GM18951 (cell line): Measurements from ENCODE around the gene NOXO1.
"Not testable (repeated sequence)": the region's sequence is repeated elsewhere in the genome, so short reads cannot be mapped to it uniquely, and the experiment has no call there.

Experiments used
- POLR2A ChIP-seq: IDR thresholded peaks from 4 replicates; pipeline ENCODE4 v1.6.1; 2011; ENCODE audit warnings: mild to moderate bottlenecking; ENCODE audit not compliant: insufficient read length, insufficient read depth; ENCODE audit errors: extremely low read depth
- in situ Hi-C: fragments of 300-500 bp; cut with MboI; formaldehyde crosslinking; loops from one replicate; pipeline ENCODE4 v1.12.0; 2022; ENCODE audit warnings: low sequenced_read_pairs, mixed read lengths, inconsistent platforms; ENCODE audit not compliant: unreplicated experiment

NOXO1 gene

DNA sequence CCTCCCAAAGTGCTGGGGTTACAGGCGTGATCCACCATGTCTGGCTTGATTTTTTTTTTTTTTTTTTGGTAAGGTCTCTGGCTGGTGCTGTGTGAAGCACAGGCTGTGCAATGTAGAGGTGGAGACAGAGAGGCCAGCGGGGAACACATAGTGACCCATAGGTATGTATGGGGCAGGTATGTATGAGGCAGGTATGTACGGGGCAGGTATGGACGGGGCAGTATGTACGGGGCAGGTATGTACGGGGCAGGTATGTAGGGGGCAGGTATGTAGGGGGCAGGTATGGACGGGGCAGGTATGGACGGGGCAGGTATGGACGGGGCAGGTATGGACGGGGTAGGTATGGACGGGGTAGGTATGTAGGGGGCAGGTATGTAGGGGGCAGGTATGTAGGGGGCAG lies 31.8 kb downstream of the NOXO1 start:
- TF ChIP-seq POLR2A, result no peak
- in situ Hi-C loops, result no loop called here

DNA sequence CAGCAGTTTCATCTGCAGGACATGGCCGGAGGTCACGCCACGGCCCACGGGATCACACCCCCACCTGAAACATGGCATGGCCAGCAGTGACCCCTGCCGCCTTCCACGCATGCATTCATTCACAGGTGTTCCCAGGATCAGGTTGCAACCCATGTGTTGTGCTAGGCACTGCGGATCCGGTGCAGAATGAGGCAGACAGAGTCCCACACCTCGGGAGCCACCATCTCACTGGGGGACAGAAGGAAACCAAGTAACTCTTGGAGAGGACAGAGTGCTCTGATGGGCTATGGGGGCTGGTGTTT lies 33.9 kb downstream of the NOXO1 start:
- TF ChIP-seq POLR2A, result no peak
- in situ Hi-C loops, result no loop called here

DNA sequence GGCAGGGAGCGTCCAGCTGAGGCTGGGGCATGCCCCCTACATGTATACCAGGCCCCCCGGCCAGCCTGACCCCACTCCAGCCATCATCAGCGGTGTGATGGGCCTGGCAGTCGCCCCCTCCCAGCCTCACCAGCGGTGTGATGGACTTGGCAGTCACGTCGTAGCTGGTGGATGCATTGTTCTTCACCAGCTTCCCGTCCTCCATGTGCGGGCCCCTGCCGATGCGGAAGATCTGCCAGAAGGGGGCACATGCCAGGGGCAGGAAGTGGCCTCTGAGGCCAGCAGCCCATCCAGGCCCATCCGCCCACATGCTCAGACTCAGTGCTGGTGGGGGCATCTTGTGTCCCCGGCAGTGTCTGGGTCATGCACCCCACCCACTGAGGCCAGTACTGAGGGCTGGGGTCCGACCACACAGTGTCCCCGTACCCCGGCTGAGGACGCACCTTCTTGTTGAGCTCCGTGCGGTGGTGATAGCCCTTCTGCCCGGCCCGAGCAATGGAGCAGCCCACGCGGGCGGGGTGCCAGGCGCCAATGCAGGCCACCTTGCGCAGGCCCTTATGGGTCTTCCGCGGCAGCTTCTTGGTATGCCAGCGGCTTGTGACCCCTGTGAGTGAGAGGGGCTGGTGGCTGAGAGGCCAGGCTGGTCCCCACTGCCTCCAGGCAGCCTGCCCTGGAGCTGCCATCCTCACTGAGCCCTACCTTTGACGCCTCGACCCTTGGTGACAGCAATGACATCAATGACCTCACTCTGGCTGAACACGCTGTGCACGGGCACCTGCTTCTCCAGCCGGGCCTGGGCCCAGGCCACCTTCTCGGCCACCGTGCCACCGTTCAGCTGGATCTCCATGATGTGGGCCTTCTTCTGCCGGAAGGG lies 34.5 kb downstream of the NOXO1 start:
- in situ Hi-C loops, result no loop called here
- TF ChIP-seq POLR2A, result no peak

DNA sequence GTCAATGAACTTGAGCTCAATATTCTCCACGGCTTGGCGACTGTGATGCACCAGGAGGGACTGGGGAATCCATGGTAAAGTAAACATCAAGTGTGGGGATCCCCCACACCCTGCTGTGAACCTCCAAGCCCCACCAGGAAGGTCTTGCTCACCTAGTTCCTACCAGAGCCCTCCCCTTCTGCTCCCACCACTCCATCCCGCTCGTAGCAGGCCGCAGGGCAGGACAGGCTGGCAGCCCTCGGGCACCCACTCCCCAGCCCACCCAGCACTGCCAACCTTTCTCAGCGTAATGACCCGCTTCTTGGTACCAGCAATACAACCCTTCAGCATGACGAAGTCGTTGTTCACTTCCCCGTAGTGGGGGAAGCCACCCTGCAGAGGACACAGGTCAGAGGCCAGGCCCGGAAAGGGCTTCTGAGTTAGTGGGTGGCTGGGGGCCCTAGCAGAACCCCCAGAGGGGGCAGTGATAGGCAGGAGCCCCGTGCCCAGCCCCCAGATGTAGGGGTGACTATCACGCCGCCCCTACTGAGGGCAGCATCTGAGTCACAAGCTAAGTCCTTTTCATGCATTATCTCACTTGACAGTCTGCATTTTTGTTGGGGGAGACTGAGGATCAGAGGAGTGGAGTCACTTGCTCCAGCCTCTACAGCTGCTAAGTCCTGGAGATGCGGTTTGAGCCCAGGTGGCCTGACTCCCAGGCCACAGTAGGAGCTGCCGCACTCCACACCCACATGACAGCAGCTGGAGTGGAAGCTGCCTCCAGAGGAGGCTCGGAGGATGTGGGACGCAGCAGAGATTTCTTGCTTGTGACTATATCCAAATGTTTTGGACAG lies 35.5 kb downstream of the NOXO1 start:
- no peak for TF ChIP-seq POLR2A
- in situ Hi-C loops, result no loop called here

DNA sequence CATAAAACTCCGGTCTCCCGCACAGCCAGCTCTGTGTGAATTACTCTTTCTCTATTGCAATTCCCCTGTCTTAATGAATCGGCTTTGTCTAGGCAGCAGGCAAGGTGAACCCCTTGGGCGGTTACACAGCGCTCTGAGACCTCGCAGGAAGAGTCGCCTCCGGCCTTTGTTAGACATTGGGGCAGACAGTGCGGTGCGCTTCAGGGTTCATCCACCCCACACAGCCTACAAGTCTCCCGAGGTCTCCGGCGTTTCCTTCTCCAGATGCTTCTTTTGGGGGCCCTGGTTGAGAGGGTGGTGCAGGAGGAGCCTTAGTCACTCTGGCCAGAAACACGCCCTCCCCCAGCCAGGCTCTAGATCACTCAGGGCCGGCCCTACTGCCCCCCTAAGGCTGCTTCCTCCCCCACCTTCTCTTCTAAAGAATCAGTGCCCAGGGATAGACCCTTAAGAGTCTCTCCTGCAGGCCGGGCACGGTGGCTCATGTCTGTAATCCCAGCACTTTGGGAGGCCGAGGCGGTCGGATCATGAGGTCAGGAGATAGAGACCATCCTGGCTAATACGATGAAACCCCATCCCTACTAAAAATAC lies 36.6 kb downstream of the NOXO1 start:
- in situ Hi-C loops, result no loop called here
- no peak for TF ChIP-seq POLR2A

DNA sequence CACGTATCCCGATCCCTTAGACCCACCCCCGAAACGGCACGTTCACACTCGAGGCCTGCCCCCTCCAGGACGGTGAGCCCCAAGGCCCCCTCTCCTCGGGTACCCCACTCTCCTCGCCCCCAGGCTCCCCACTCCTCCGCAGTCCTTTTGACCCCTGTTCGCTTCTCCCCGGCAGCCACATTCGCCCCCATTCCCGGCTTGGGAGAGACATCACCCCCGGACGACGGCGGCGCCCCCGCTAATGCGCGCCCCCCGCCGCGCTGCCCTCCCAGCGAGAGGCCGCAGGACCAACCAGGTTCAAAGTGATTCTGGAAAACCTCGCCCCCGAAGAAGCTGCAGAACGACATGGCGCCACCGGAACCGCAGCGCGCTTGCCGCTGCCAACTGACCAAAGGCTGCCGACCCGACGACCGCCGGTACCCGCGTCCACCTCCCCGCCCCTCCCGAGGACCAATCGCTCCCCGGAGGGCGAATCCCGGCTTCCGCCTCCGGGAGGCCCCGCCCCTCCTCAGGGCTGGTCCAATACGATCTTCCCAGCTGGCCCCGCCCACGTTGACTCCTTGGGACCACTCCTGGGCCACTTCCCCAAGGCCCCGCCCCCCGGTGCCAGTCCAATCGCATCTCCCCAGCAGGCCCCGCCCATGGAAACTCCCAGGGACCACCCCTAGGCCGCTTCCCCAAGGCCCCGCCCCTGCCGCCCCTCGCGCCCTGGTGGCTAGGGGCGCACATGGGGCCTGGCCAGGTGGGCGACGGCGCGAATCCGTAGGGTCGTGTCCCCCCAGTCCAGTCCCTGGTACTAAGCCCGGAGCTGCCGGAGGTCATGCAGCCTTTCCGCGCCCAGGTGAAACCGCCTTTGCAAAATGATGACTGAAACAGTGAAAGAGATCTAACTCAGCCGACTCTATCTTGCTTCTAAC lies 38.2 kb downstream of the NOXO1 start, which contains the start of gene MSRB1:
MSRB1 (minus strand) TSS at position 390 of the 917 bp plus-strand sequence; CDS start at position 347, 43 bp downstream.
- in situ Hi-C loops, result no loop called here

DNA sequence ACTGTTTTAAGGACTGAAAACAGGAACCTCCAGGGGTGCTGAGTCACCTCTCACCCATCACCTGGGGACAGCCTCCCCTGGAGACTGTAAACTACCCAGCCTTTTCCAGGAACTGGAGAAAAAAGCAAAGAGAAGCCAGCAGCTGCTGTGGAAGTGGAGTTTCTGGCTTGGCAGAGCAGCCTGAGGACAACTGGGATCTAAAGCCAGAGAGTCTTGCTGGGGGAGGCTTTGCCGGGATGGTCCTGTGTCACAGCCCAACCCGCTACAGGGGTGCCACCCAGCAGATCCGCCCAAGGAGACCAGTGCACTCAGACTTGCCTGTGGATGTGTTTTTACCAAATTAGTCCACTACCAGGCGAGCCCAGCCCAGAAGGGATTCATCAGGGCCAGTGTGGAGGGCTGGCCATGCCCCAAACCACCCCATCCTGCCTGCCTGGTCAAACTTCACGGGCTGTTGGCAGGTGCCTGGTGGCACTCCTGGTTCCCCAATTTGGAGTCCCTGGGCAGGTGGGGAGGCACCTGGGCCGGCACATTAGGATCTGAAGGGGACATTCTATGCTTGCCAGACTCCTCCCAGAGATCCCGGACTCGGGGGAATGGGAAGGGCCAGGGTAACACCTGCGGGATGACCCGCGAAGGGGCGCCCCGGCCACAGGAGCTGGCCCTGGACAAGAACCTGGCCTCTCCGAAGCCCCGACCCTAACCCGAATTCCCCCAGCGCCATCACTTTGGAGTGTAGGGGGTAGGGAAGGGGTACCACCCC lies 39.0 kb downstream of the NOXO1 start:
- in situ Hi-C loops, result no loop called here
- TF ChIP-seq POLR2A, result no peak

More for the DNA sequence above, 38.2 kb downstream of the NOXO1 start, which contains the start of gene MSRB1:
- peak; percentile 85 for TF ChIP-seq POLR2A

DNA sequence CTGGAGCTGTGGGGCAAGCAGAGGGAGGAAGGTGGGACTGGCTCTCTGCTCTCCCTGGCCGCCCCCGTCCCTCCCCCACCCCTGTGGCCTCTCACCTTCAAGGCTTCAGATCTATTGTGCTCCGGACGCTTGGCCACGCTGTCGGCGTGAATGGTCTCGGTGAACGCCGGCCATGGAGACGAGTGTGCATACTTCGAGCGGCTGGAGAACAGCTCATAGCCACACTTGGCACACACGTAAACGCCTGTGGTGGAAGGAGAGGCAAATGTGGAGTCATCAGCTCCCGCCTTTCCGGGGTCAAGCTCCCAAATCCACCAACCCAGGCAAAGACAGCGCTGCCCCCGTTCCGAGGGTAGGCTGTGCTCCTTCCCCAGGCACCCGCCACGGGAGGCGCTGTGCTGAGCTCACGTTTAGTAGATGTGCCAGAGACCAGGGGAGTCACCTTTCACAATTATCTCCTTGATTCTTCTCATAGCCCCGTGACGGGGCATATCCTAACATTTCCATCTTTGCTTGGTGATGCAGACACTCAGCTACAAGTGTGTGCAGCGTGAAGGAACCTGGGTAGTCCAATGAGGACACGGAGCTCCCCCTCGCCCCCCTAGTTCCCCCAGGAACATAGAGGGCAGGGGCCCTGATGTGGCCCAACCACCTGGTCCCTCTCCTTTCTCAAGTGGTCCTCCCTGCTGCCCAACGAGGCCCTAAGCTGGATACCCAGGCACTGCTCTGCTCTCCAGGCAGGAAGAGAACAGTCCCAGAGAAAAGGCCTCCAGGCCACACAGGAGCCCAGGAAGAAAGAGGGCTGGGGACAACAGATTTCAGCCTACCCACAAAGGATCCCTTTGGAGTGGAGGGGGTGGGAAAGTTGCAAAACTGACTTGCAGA lies 39.9 kb downstream of the NOXO1 start:
- in situ Hi-C loops, result no loop called here
- no peak for TF ChIP-seq POLR2A

DNA sequence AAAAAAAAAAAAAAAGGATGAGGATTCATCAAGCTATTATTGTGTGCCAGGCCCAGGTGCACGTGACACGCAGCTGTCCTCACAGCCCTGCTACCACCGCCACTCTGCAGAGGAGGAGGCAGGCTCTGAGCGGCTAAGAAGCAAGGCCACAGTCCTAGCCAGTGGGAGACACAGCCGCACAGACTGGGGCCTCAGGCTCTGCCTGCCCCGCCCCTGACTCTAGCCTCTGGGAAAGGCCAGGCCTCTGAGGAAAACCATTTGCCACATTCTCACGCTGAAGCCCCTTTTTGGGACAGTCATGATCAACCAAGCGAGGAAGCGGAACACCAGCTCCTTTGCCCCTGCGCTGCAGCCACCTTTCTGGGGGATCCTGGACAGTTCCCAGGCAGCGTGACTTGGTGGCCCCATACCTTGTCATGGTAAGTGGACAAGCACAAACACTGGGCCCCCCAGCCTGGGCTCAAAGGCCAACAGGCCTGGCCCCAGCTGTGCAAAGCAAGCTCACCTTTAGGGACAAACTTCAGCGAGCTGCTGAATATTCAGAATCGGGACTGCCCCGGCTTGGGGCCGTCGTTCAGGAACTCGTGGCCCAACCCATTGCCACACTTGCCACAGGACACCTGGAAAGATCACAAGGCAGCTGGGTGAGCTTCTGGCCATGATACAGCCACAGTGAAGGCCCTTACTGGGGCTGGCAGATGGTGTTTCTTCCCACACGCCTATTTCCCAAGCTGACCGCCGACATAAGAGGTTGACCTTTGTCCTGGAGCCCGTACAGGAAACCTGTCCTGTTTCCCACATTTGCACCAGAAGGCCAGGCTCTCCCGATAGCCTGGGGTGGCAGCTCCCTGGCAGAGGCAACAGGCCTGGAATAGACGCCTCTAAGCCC lies 40.8 kb downstream of the NOXO1 start:
- in situ Hi-C loops, result no loop called here
- no peak for TF ChIP-seq POLR2A

DNA sequence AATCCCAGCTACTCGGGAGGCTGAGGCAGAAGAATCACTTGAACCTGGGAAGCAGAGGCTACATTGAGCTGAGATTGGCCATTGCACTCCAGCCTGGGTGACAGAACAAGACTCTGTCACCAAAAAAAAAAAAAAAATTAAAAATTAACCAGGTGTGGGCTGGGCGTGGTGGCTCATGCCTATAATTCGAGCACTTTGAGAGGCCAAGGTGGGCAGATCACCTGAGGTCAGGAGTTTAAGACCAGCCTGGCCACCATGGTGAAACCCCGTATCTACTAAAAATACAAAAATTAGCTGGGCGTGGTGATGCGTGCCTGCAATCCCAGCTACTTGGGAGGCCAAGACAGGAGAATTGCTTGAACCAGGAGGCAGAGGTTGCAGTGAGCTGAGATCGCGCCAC lies 41.4 kb downstream of the NOXO1 start:
- in situ Hi-C loops, result not testable (repeated sequence)
